ENCODE measurements around the gene NFATC2. TPM values are rescaled to one million over a fixed set of nuclear protein-coding genes. Genes with fewer than 3 reads are reported as not detected.

Gene NFATC2
- polyA plus RNA-seq, 1 donor from 2014 or later, result not detected

- no peaks in the 10 kb centered on the region for H3K36me3 ChIP-seq (ENCODE audit: insufficient read depth, low read length)
- H3K4me2 ChIP-seq (ENCODE audit: low read length), result no peak overlapping the region
- H3K9ac ChIP-seq (ENCODE audit: low read length), result no peak overlapping the region
- no peaks in the 10 kb centered on the region for H3K27me3 ChIP-seq (ENCODE audit: insufficient read depth, low read depth, low read length)
- H2AFZ ChIP-seq (ENCODE audit: low read depth, low read length), result no peak overlapping the region
- no peaks in the 10 kb centered on the region for H3K9me3 ChIP-seq (ENCODE audit: low read length)
- no peak overlapping the region for H3K27ac ChIP-seq (ENCODE audit: low read length)
- H4K20me1 ChIP-seq (ENCODE audit: insufficient read depth), result no peaks in the 10 kb centered on the region
- no peak overlapping the region for H3K4me3 ChIP-seq (ENCODE audit: low read length)
- H3F3A ChIP-seq (ENCODE audit: insufficient read depth, low read length, poor library complexity, severe bottlenecking), result no peaks in the 10 kb centered on the region
- no peaks in the 10 kb centered on the region for H3K9me2 ChIP-seq (ENCODE audit: insufficient read depth, low read length)
- TF ChIP-seq RAD21 (conservative IDR thresholded peaks at IDR 0.05) (no peak), SMC3 (conservative IDR thresholded peaks at IDR 0.05; ENCODE audit: poor library complexity) (no peak), TAF1 (IDR thresholded peaks at IDR 0.05; ENCODE audit: low read depth) (no peak), REST (IDR thresholded peaks at IDR 0.05; ENCODE audit: borderline replicate concordance) (no peak), POLR2AphosphoS5 (IDR thresholded peaks at IDR 0.05) (no peak), CTCF (IDR thresholded peaks at IDR 0.05; ENCODE audit: poor library complexity, severe bottlenecking) (no peak), EP300 (conservative IDR thresholded peaks at IDR 0.05; ENCODE audit: poor library complexity, severe bottlenecking) (no peak), MXI1 (conservative IDR thresholded peaks at IDR 0.05; ENCODE audit: poor library complexity, severe bottlenecking) (no peak), EZH2 (IDR thresholded peaks at IDR 0.05; ENCODE audit: borderline replicate concordance, insufficient read depth, low read length, poor library complexity, severe bottlenecking) (no peak)
- no peaks in the 10 kb centered on the region for H3K79me2 ChIP-seq (replicated peaks; ENCODE audit: insufficient read depth, low read length)
Measured at GRCh38 chr20:51429144-51429482, 113.4 kb downstream of the NFATC2 start.

GRCh38 chr20:51428401-51429143 lies 113.9 kb downstream of the NFATC2 start:
- Histone ChIP-seq H3K9ac (ENCODE audit: low read length) (no peak overlapping the region), H4K20me1 (ENCODE audit: insufficient read depth) (no peaks in the 10 kb centered on the region), H3K4me2 (ENCODE audit: low read length) (no peak overlapping the region), H3K4me3 (ENCODE audit: low read length) (no peak overlapping the region), H3K79me2 (replicated peaks; ENCODE audit: insufficient read depth, low read length) (no peaks in the 10 kb centered on the region), H3K27ac (ENCODE audit: low read length) (no peak overlapping the region), H3K9me3 (ENCODE audit: low read length) (no peaks in the 10 kb centered on the region), H2AFZ (ENCODE audit: low read depth, low read length) (no peak overlapping the region), H3K36me3 (ENCODE audit: insufficient read depth, low read length) (no peaks in the 10 kb centered on the region), H3K9me2 (ENCODE audit: insufficient read depth, low read length) (no peaks in the 10 kb centered on the region), H3K27me3 (ENCODE audit: insufficient read depth, low read depth, low read length) (no peaks in the 10 kb centered on the region), H3F3A (ENCODE audit: insufficient read depth, low read length, poor library complexity, severe bottlenecking) (no peaks in the 10 kb centered on the region)
- no peak for TF ChIP-seq SMC3 (conservative IDR thresholded peaks at IDR 0.05; ENCODE audit: poor library complexity)
- no peak for TF ChIP-seq EZH2 (IDR thresholded peaks at IDR 0.05; ENCODE audit: borderline replicate concordance, insufficient read depth, low read length, poor library complexity, severe bottlenecking)
- TF ChIP-seq POLR2AphosphoS5 (IDR thresholded peaks at IDR 0.05), result no peak
- no peak for TF ChIP-seq EP300 (conservative IDR thresholded peaks at IDR 0.05; ENCODE audit: poor library complexity, severe bottlenecking)
- no peak for TF ChIP-seq REST (IDR thresholded peaks at IDR 0.05; ENCODE audit: borderline replicate concordance)
- no peak for TF ChIP-seq RAD21 (conservative IDR thresholded peaks at IDR 0.05)
- no peak for TF ChIP-seq MXI1 (conservative IDR thresholded peaks at IDR 0.05; ENCODE audit: poor library complexity, severe bottlenecking)
- TF ChIP-seq TAF1 (IDR thresholded peaks at IDR 0.05; ENCODE audit: low read depth), result no peak
- TF ChIP-seq CTCF (IDR thresholded peaks at IDR 0.05; ENCODE audit: poor library complexity, severe bottlenecking), result no peak
